WTC11 (cell line): Measurements from ENCODE around the gene NOP9. TPM values are rescaled to one million over a fixed set of nuclear protein-coding genes. Genes with fewer than 3 reads are reported as not detected.
"Not testable (repeated sequence)": the region's sequence is repeated elsewhere in the genome, so short reads cannot be mapped to it uniquely, and the experiment has no call there.

Source experiments
- ATAC-seq: fragments of 200-7000 bp; cut with Tn5 transposase; 2 replicates; pipeline ENCODE4 v1.10.0; 2021; ENCODE audit warnings: mild to moderate bottlenecking, moderate library complexity
- CTCF ChIA-PET: fragments of 300-600 bp; sonication (Branson Sonifier 250); formaldehyde crosslinking; loops from one replicate; lab custom pipeline; 2021; ENCODE audit warnings: antibody characterized with exemption; lab: Charles Lee
- POLR2A ChIA-PET: fragments of 350-600 bp; sonication (Branson Sonifier 250); formaldehyde crosslinking; loops from one replicate; lab custom pipeline; 2021; ENCODE audit warnings: antibody characterized with exemption; lab: Charles Lee
- DNase-seq: peaks from one replicate; pipeline ENCODE4 v3.0.0; 2021; ENCODE audit warnings: low spot score
- H3K27ac Mint-ChIP-seq: 2 replicates; pipeline ENCODE4 v1.8.0; 2021; ENCODE audit warnings: mixed read lengths
- H3K27me3 Mint-ChIP-seq: 2 replicates; pipeline ENCODE4 v1.8.0; 2021; ENCODE audit warnings: low read depth, mild to moderate bottlenecking, moderate library complexity, mixed read lengths
- H3K36me3 Mint-ChIP-seq: 2 replicates; pipeline ENCODE4 v1.8.0; 2021; ENCODE audit warnings: mixed read lengths
- H3K4me1 Mint-ChIP-seq: 2 replicates; pipeline ENCODE4 v1.8.0; 2022; ENCODE audit warnings: mixed read lengths
- H3K4me3 Mint-ChIP-seq: 2 replicates; pipeline ENCODE4 v1.8.0; 2021; ENCODE audit warnings: mild to moderate bottlenecking, moderate library complexity, mixed read lengths
- H3K9me3 Mint-ChIP-seq: 2 replicates; pipeline ENCODE4 v1.8.0; 2021; ENCODE audit warnings: mixed read lengths
- ATF2 ChIP-seq: sonication (generic); formaldehyde crosslinking; IDR thresholded peaks from 2 replicates; pipeline ENCODE4 v1.8.1; 2022; ENCODE audit warnings: low read depth, missing genetic modification reagents, borderline replicate concordance
- CREB1 ChIP-seq: sonication (generic); formaldehyde crosslinking; IDR thresholded peaks from 2 replicates; pipeline ENCODE4 v1.8.0; 2023; ENCODE audit warnings: mild to moderate bottlenecking, missing genetic modification reagents
- CREM ChIP-seq: sonication (generic); formaldehyde crosslinking; IDR thresholded peaks from 2 replicates; pipeline ENCODE4 v1.8.1; 2022; ENCODE audit warnings: mild to moderate bottlenecking, missing genetic modification reagents, moderate library complexity
- E2F5 ChIP-seq: sonication (generic); formaldehyde crosslinking; IDR thresholded peaks from 2 replicates; pipeline ENCODE4 v1.8.1; 2022; ENCODE audit warnings: mild to moderate bottlenecking, moderate library complexity, missing genetic modification reagents
- FOXP4 ChIP-seq: sonication (generic); formaldehyde crosslinking; IDR thresholded peaks from 2 replicates; pipeline ENCODE4 v1.8.0; 2022; ENCODE audit warnings: mild to moderate bottlenecking, missing genetic modification reagents
- HMGA2 ChIP-seq: fragments of 250-450 bp; sonication (Bioruptor Pico); IDR thresholded peaks from 2 replicates; pipeline ENCODE4 v1.4.0; 2021; ENCODE audit warnings: mild to moderate bottlenecking, moderate library complexity
- KAT7 ChIP-seq: sonication (generic); formaldehyde crosslinking; IDR thresholded peaks from 2 replicates; pipeline ENCODE4 v1.8.1; 2023; ENCODE audit warnings: missing genetic modification reagents, mild to moderate bottlenecking, borderline replicate concordance
- MAX ChIP-seq: sonication (generic); formaldehyde crosslinking; IDR thresholded peaks from 2 replicates; pipeline ENCODE4 v1.8.0; 2022; ENCODE audit warnings: mild to moderate bottlenecking, missing genetic modification reagents
- NFYB ChIP-seq: sonication (generic); formaldehyde crosslinking; conservative IDR thresholded peaks from 2 replicates; pipeline ENCODE4 v1.8.0; 2022; ENCODE audit warnings: low read depth, missing genetic modification reagents
- PREB ChIP-seq: sonication (generic); formaldehyde crosslinking; IDR thresholded peaks from 2 replicates; pipeline ENCODE4 v1.8.1; 2022; ENCODE audit warnings: mild to moderate bottlenecking, missing genetic modification reagents, moderate library complexity, borderline replicate concordance
- RELA ChIP-seq: sonication (generic); formaldehyde crosslinking; IDR thresholded peaks from 2 replicates; pipeline ENCODE4 v1.8.1; 2022; ENCODE audit warnings: missing genetic modification reagents, mild to moderate bottlenecking, borderline replicate concordance
- SP1 ChIP-seq: sonication (generic); formaldehyde crosslinking; conservative IDR thresholded peaks from 2 replicates; pipeline ENCODE4 v1.8.1; 2022; ENCODE audit warnings: missing genetic modification reagents
- USF1 ChIP-seq: sonication (generic); formaldehyde crosslinking; IDR thresholded peaks from 2 replicates; pipeline ENCODE4 v1.8.0; 2022; ENCODE audit warnings: mild to moderate bottlenecking, missing genetic modification reagents
- ZNF219 ChIP-seq: sonication (generic); formaldehyde crosslinking; IDR thresholded peaks from 2 replicates; pipeline ENCODE4 v1.8.0; 2023; ENCODE audit warnings: missing genetic modification reagents, mild to moderate bottlenecking, borderline replicate concordance
- ZNF317 ChIP-seq: sonication (generic); formaldehyde crosslinking; IDR thresholded peaks from 2 replicates; pipeline ENCODE4 v1.8.1; 2023; ENCODE audit warnings: low read depth, mild to moderate bottlenecking, moderate library complexity, missing genetic modification reagents, borderline replicate concordance
- ZNF416 ChIP-seq: fragments of 250-450 bp; sonication (Bioruptor Pico); IDR thresholded peaks from 2 replicates; pipeline ENCODE4 v1.9.0; 2021; ENCODE audit warnings: mild to moderate bottlenecking, inconsistent platforms
- total RNA-seq: library from RNA; stranded (reverse); gene quantifications from 3 replicates; pipeline ENCODE4 v1.2.3, GENCODE V29; 2021

Gene NOP9
- total RNA-seq, 1 experiment from 2014 or later: 44.4 TPM

- TF ChIP-seq KAT7 (CRISPR knock-in tag) (no peak), ZNF416 (no peak), CREM (CRISPR knock-in tag) (no peak), NFYB (no peak), ZNF317 (no peak), MAX (CRISPR knock-in tag) (no peak), RELA (no peak), SP1 (no peak), ZNF219 (CRISPR knock-in tag) (no peak)
Observed at GRCh38 chr14:24353559-24354481, 54.2 kb downstream of the NOP9 start (continued).

- H3K4me3 Mint-ChIP-seq, DNase-seq, H3K9me3 Mint-ChIP-seq, H3K36me3 Mint-ChIP-seq, H3K27ac Mint-ChIP-seq, H3K4me1 Mint-ChIP-seq, ATAC-seq, POLR2A ChIA-PET: not testable (repeated sequence)
- peaks cover 78% of the 10 kb centered on the region for H3K27me3 Mint-ChIP-seq
- CTCF ChIA-PET: interaction anchor here (0.6 to 5.8 kb wide), 3 partner anchors 21 to 356 kb away, joined by 3 to 35 read pairs (median 4); partner anchors contain the start of genes ADCY4 and IRF9
Observed at GRCh38 chr14:24354482-24354825, 54.8 kb downstream of the NOP9 start.

- Mint-ChIP-seq H3K36me3 (no peaks in the 10 kb centered on the region), H3K27ac (no peak overlapping the region), H3K4me1 (no peaks in the 10 kb centered on the region), H3K9me3 (no peaks in the 10 kb centered on the region), H3K4me3 (no peak overlapping the region)
- ATAC-seq (no peak), DNase-seq (no peak)
- TF ChIP-seq FOXP4 (CRISPR knock-in tag) (no peak), USF1 (no peak), PREB (CRISPR knock-in tag) (no peak), E2F5 (CRISPR knock-in tag) (no peak), CREB1 (CRISPR knock-in tag) (no peak), ATF2 (CRISPR knock-in tag) (no peak), HMGA2 (CRISPR knock-in tag) (no peak)
- TF ChIP-seq, all 79 proteins: peak for 0
- ChIA-PET POLR2A (no interaction called here), CTCF (interaction anchor here (1.5 to 5.8 kb wide), 3 partner anchors 10 to 194 kb away, joined by 4 to 35 read pairs (median 6); partner anchors contain the start of genes ADCY4 and IRF9)
- peaks cover 78% of the 10 kb centered on the region for H3K27me3 Mint-ChIP-seq
Observed at GRCh38 chr14:24355009-24355408, 55.4 kb downstream of the NOP9 start.
